ENCODE results near the gene KRT23.

KRT23 gene

DNA sequence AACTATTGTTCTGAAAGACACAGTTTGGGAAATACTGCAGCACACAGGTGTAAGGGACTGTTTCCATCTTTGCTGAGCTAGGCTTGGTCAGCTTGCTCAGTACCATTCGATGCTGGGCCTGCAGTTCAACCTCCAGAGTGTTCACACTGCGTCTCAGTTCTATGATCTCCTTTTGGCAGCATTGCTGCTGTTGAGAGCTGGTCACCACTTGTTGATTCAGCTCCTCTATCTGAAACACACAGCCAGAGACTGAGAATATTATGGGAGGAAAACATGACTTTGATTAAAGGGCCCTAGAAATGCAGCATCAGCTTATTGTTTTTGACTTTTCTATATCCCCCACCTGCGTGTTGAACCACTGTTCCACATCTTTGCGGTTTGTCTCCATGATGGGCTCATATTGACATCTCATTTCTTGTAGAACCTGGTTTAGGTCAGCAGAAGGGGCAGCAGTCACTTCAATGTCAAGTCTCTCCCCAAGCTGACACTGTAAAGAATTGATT is 24.7 kb upstream of the KRT23 start:
- no peak for DNase-seq (ENCODE audit: low spot score)
- CTCF ChIA-PET: no interaction called here
- POLR2A ChIA-PET (ENCODE audit: low non-redundant PET): no interaction called here
- no peak overlapping the region for H3K27ac ChIP-seq
- TF ChIP-seq, protein P1, sequence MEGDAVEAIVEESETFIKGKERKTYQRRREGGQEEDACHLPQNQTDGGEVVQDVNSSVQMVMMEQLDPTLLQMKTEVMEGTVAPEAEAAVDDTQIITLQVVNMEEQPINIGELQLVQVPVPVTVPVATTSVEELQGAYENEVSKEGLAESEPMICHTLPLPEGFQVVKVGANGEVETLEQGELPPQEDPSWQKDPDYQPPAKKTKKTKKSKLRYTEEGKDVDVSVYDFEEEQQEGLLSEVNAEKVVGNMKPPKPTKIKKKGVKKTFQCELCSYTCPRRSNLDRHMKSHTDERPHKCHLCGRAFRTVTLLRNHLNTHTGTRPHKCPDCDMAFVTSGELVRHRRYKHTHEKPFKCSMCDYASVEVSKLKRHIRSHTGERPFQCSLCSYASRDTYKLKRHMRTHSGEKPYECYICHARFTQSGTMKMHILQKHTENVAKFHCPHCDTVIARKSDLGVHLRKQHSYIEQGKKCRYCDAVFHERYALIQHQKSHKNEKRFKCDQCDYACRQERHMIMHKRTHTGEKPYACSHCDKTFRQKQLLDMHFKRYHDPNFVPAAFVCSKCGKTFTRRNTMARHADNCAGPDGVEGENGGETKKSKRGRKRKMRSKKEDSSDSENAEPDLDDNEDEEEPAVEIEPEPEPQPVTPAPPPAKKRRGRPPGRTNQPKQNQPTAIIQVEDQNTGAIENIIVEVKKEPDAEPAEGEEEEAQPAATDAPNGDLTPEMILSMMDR (conservative IDR thresholded peaks at IDR 0.05; ENCODE audit: low read depth): no peak

DNA sequence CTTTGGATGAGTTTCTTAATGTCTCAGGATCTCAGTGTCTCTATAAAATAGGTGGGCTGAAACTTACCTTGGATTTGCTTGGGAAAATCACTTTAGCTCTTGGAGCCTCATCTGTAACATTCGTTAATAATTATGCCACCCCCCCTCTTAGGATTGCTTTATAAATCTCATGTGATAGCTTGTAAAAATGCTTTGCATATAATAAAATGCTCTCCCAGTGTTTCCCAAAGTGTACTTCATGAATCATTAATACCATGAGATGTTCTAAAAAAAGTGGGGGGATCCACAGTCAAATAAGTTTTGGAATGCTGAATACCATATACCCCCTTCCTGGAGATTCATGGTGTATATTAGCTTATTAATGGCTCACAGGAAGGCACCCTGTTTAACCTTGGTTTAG is 24.1 kb upstream of the KRT23 start:
- TF ChIP-seq, protein P1 (conservative IDR thresholded peaks at IDR 0.05; ENCODE audit: low read depth): no peak
- H3K27ac ChIP-seq: no peak overlapping the region
- DNase-seq (ENCODE audit: low spot score): no peak
- POLR2A ChIA-PET (ENCODE audit: low non-redundant PET): no interaction called here
- CTCF ChIA-PET: no interaction called here

DNA sequence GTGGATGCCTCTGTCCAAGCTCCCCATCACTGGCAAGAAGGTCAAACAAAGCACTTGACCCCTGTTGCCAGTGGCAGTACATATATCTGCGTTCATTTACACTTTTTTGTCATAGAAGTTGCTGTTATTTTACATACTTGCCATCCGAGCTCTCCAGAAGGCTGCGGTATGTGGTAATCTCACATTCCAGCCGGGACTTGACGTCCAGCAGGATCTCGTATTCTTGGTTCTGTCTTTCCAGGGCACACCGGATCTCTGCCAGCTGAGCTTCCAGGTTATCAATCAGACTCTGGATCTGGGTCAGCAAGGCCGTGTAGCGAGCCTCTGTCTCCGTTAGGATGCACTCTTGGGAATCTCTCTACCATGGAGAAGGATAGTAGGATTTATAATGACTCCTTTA is 22.7 kb upstream of the KRT23 start:
- TF ChIP-seq, protein P1 (conservative IDR thresholded peaks at IDR 0.05; ENCODE audit: low read depth): no peak
- DNase-seq (ENCODE audit: low spot score): no peak
- H3K27ac ChIP-seq: no peak overlapping the region
- CTCF ChIA-PET: interaction anchor here (0.6 kb wide), 1 partner anchor 235 kb away, joined by 4 read pairs; no protein-coding TSS in a partner anchor
- POLR2A ChIA-PET (ENCODE audit: low non-redundant PET): no interaction called here

DNA sequence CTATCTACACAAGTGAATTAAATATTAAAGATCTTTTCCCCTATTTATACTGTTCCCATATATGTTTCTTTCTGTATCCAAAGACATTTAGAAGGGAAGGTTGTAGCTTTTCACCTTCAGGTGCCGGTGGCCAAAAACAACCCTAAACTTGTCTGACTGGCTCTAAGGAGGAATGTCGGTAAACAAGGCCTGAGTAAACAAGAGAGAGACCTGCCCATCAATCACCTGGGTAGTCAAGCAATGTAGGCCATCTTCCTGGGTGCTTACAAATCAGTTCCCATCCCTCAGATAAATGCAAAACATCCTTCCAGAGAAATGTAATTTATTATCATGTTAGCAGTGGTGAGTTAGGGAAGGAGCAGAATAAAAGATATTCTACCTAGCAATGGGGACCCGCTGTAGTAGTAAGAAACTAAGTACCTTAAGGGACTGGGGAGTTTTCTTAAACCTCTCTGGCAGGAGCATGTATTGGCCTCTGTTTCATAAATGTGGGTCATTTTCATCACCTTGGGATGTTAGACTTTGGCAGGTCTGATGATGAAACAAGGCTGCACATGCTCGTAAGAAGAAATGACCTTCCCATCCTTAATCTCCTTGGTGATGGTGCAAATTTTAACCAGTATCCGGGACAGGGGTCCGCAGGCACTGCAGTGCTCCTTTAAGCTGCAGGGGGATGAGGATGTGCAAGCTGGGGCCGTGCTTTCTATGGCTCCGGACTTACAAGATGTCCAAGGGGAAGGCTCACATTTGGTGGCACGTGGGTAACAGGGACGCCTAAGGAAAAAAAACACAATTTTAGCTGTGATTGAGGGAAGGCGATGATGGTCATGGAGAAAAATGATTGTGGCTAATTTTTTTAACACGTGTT is 20.9 kb upstream of the KRT23 start:
- TF ChIP-seq, protein P1 (conservative IDR thresholded peaks at IDR 0.05; ENCODE audit: low read depth): no peak
- CTCF ChIA-PET: no interaction called here
- POLR2A ChIA-PET (ENCODE audit: low non-redundant PET): no interaction called here
- DNase-seq (ENCODE audit: low spot score): peak; percentile 54
- H3K27ac ChIP-seq: no peak overlapping the region

DNA sequence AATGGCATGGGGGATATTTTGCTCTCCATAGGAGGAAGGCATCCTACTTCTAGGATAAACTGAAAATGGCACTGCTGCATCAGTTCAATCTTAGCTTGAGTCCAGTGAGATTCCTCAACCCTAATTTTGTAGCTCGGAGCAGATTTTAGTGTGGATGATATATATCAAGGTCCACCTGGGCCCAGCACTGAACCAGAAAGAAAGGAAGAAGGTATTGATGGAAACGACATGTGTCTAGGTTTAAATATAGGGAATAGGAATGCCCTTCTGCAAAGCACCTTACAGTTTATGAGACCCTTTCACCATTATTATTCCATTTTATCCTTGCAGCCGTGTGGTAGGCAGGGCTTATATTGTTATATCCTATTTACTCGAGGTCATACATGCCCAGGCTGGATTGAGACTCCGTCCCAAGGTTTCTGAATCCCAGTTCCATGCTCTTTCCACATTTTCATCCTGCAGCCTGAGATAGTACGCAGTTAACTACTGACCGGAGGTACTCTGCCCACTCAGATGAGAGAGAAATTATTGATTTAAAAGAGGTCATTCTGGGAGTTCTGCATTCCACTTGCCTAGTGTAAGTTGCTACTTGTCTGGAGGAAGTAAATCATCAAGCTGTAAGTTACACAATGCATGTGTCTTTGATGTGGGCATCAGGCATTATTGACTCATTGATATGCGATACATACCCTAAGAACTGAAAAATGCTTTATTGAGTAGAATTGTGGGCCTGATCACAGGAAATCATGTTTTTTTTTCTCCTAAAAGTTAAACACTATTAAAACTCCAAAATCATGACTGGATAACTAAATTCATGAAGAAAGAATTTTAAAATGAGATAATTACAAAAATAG is 19.2 kb upstream of the KRT23 start:
- TF ChIP-seq, protein P1 (conservative IDR thresholded peaks at IDR 0.05; ENCODE audit: low read depth): no peak
- DNase-seq (ENCODE audit: low spot score): peak; percentile 79
- POLR2A ChIA-PET (ENCODE audit: low non-redundant PET): no interaction called here
- H3K27ac ChIP-seq: no peak overlapping the region
- CTCF ChIA-PET: interaction anchor here (0.6 kb wide), 2 partner anchors 35 to 47 kb away, joined by 3 read pairs; no protein-coding TSS in a partner anchor

DNA sequence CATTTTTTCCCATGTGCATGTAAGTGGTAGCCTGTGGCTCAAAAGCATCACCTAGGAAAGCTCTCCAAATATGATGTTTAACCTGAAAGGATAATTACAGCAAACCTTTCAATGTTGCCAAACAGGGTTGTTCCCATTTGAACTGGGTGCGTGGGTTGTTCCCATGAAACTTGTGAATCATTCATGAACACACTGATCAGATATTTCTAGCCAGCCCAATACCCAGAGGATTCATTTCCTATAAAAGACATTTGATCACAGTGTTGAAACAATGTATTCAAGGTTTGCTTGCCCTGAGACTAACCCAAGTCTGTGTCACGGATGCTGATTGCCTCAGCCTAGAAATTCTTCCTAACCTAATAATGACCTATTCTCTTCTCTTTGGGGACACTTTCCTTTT is 16.4 kb upstream of the KRT23 start:
- POLR2A ChIA-PET (ENCODE audit: low non-redundant PET): interaction anchor here (0.6 kb wide), 1 partner anchor 467 kb away, joined by 4 read pairs; no protein-coding TSS in a partner anchor
- peak; percentile 85 for DNase-seq (ENCODE audit: low spot score)
- no peak overlapping the region for H3K27ac ChIP-seq
- CTCF ChIA-PET: interaction anchor here (0.7 to 1.3 kb wide), 4 partner anchors 10 to 709 kb away, joined by 3 to 7 read pairs (median 3); no protein-coding TSS in a partner anchor
- TF ChIP-seq, protein P1 (conservative IDR thresholded peaks at IDR 0.05; ENCODE audit: low read depth): no peak
